Upper lobe of left lung (tissue), 6 donors: ENCODE data around the gene PRKCSH. TPM values are rescaled to one million over a fixed set of nuclear protein-coding genes. Genes with fewer than 3 reads are reported as not detected.

ENCODE experiments used
- ATAC-seq, 2 donors: fragments of 200-7000 bp; cut with Tn5 transposase; one replicate each; pipeline ENCODE4 v1.9.1; 2022; ENCODE audit warnings: mild to moderate bottlenecking in 2 of 2, moderate library complexity in 2 of 2; ENCODE audit not compliant: low FRiP score in 2 of 2
- DNase-seq, 2 donors: peaks; one replicate each; pipeline ENCODE4 v3.0.0-alpha.2; 2019 to 2020
- H3K27ac ChIP-seq, 4 donors: fragments of 200-600 bp; sonication (generic); one replicate each; pipeline ENCODE4 v1.5.1; 2016 to 2019
- H3K27me3 ChIP-seq, 4 donors: fragments of 200-600 bp; sonication (generic); one replicate each; pipeline ENCODE4 v1.5.1; 2017 to 2019
- H3K36me3 ChIP-seq, 4 donors: fragments of 200-600 bp; sonication (generic); one replicate each; pipeline ENCODE4 v1.5.1; 2016 to 2019
- H3K4me1 ChIP-seq, 4 donors: fragments of 200-600 bp; sonication (generic); one replicate each; pipeline ENCODE4 v1.5.1; 2018 to 2019
- H3K4me3 ChIP-seq, 4 donors: fragments of 200-600 bp; sonication (generic); one replicate each; pipeline ENCODE4 v1.5.1; 2017 to 2019; ENCODE audit warnings: mild to moderate bottlenecking in 2 of 4, moderate library complexity in 1 of 4
- H3K9me3 ChIP-seq, 4 donors: fragments of 200-600 bp; sonication (generic); one replicate each; pipeline ENCODE4 v1.5.1; 2018 to 2019
- CTCF ChIP-seq, 6 experiments: fragments of 450-650 bp in 4 of 6; fragments of 200-600 bp in 2 of 6; sonication (generic) in 2 of 6; IDR thresholded peaks; one replicate each; pipeline ENCODE4 v1.5.1; 2016 to 2019; ENCODE audit warnings: antibody characterized with exemption in 6 of 6
- EP300 ChIP-seq, 4 donors: sonication (generic); formaldehyde crosslinking; IDR thresholded peaks; one replicate each; pipeline ENCODE4 v1.5.1; 2017; ENCODE audit warnings: antibody characterized with exemption in 4 of 4, control low read depth in 2 of 4
- POLR2A ChIP-seq, 4 donors: fragments of 450-650 bp; IDR thresholded peaks; one replicate each; pipeline ENCODE4 v1.5.1; 2016 to 2017; ENCODE audit warnings: antibody characterized with exemption in 4 of 4, mild to moderate bottlenecking in 2 of 4
- POLR2AphosphoS5 ChIP-seq, 2 donors: sonication (generic); formaldehyde crosslinking; IDR thresholded peaks; one replicate each; pipeline ENCODE4 v1.5.1; 2017; ENCODE audit warnings: antibody characterized with exemption in 2 of 2
- WGBS, 2 donors: methylation state at CpG; one replicate each; pipeline ENCODE4 v1.1.5; 2017 to 2018; 5-methylcytosine and 5-hydroxymethylcytosine counted together
- total RNA-seq, 6 donors: library from RNA; depleted of rRNA in 4 of 6; stranded (reverse); fragments of >200 nt in 4 of 6; gene quantifications; one replicate each; pipeline versions ENCODE4 v1.1.0 to v1.2.1, GENCODE V29; 2016 to 2021
- donor health status: DM: no; HTN: no; CAD: no; lungs with moderate emphysema.
- donor health status: DM: no; HTN: yes; CAD: no; lungs with severe emphysema.

The PRKCSH gene
- total RNA-seq = 100 to 1,000 TPM; 124 to 341 (median 187) TPM

GRCh38 chr19:11435057-11435832, at the start of gene PRKCSH, which contains the start of gene ODAD3:
Gene PRKCSH (plus strand): TSS chr19:11435635. CDS start chr19:11436118, 483 bp downstream.
Gene ODAD3 (minus strand): TSS chr19:11435121. CDS start chr19:11435016, 105 bp downstream.
- 0% methylated on average over 20 to 42 of the region's 53 CpGs for WGBS, 2 donors

GRCh38 chr19:11387162-11388034, 48.0 kb upstream of the PRKCSH start:
- Histone ChIP-seq H3K36me3 (no peaks in the 10 kb centered on the region), H3K9me3 (peaks cover 0 to 7% (median 3%) of the 10 kb centered on the region in 4 donors), H3K27me3 (peaks cover 0 to 3% (median 0%) of the 10 kb centered on the region in 4 donors), H3K27ac (peak overlapping the region; percentile 6 to 58 (median 47)), H3K4me1 (peaks cover 26 to 40% (median 36%) of the 10 kb centered on the region in 4 donors), H3K4me3 (no peak overlapping the region)
- DNase-seq (peak in 1 of 2 donors; percentile 38), ATAC-seq (peak in 1 of 2 donors; percentile 37)
- 57 to 58% methylated on average over 19 of the region's 19 CpGs for WGBS, 2 donors
- TF ChIP-seq EP300 (IDR thresholded peaks at IDR 0.05) = no peak
- no peak for TF ChIP-seq POLR2AphosphoS5 (IDR thresholded peaks at IDR 0.05)
- TF ChIP-seq POLR2A (IDR thresholded peaks at IDR 0.05) = no peak
- no peak for TF ChIP-seq CTCF (IDR thresholded peaks at IDR 0.05)

More at GRCh38 chr19:11435057-11435832, at the start of gene PRKCSH, which contains the start of gene ODAD3:
- peak within 1 kb of the TSS; percentile 65 to 88 (median 86) for H3K27ac ChIP-seq
- no peaks in the 10 kb centered on the region for H3K9me3 ChIP-seq
- H3K4me3 ChIP-seq = peak within 1 kb of the TSS; percentile 63 to 90 (median 78)
- no peaks in the 10 kb centered on the region for H3K27me3 ChIP-seq
- peaks cover 9 to 34% (median 30%) of the 10 kb centered on the region in 4 donors for H3K36me3 ChIP-seq
- peak; percentile 98 to 99 for ATAC-seq
- H3K4me1 ChIP-seq = peaks cover 13 to 21% (median 16%) of the 10 kb centered on the region in 4 donors
- peak; percentile 95 to 99 for DNase-seq
- TF ChIP-seq CTCF (IDR thresholded peaks at IDR 0.05) = peak; percentile 90 to 100 (median 99)
- peak; percentile 99 for TF ChIP-seq POLR2AphosphoS5 (IDR thresholded peaks at IDR 0.05)
- peak in 1 of 4 donors; percentile 94 for TF ChIP-seq EP300 (IDR thresholded peaks at IDR 0.05)
- peak in 2 of 4 donors; percentile 34 to 70 for TF ChIP-seq POLR2A (IDR thresholded peaks at IDR 0.05)

GRCh38 chr19:11390359-11390758, 45.1 kb upstream of the PRKCSH start:
- H3K9me3 ChIP-seq = peaks cover 0 to 7% (median 3%) of the 10 kb centered on the region in 4 donors
- DNase-seq (no peak), ATAC-seq (no peak)
- H3K27ac ChIP-seq = no peak overlapping the region
- WGBS, 2 donors = 94 to 96% methylated on average over 2 of the region's 2 CpGs
- H3K4me3 ChIP-seq = no peak overlapping the region
- H3K27me3 ChIP-seq = no peaks in the 10 kb centered on the region
- TF ChIP-seq EP300 (IDR thresholded peaks at IDR 0.05) (no peak), POLR2A (IDR thresholded peaks at IDR 0.05) (no peak), POLR2AphosphoS5 (IDR thresholded peaks at IDR 0.05) (no peak)
- peaks cover 7 to 14% (median 13%) of the 10 kb centered on the region in 4 donors for H3K4me1 ChIP-seq
- peaks cover 0 to 6% (median 2%) of the 10 kb centered on the region in 4 donors for H3K36me3 ChIP-seq

GRCh38 chr19:11390933-11391680, 44.3 kb upstream of the PRKCSH start:
- ATAC-seq (no peak), DNase-seq (no peak)
- 73 to 79% methylated on average over 4 of the region's 4 CpGs for WGBS, 2 donors
- H3K9me3 ChIP-seq = peaks cover 0 to 7% (median 3%) of the 10 kb centered on the region in 4 donors
- H3K4me1 ChIP-seq = peaks cover 7 to 14% (median 13%) of the 10 kb centered on the region in 4 donors
- no peak overlapping the region for H3K27ac ChIP-seq
- H3K27me3 ChIP-seq = no peaks in the 10 kb centered on the region
- no peak overlapping the region for H3K4me3 ChIP-seq
- TF ChIP-seq POLR2A (IDR thresholded peaks at IDR 0.05) = no peak
- TF ChIP-seq POLR2AphosphoS5 (IDR thresholded peaks at IDR 0.05) = no peak
- no peak for TF ChIP-seq EP300 (IDR thresholded peaks at IDR 0.05)
- TF ChIP-seq CTCF (IDR thresholded peaks at IDR 0.05) = no peak
- peaks cover 0 to 6% (median 2%) of the 10 kb centered on the region in 4 donors for H3K36me3 ChIP-seq
